ENCODE data around the gene GFPT2.

GFPT2 gene

GRCh38 chr5:180399401-180400215, 46.5 kb upstream of the GFPT2 start:
- Histone ChIP-seq H3K9me3 (no peaks in the 10 kb centered on the region), H3K4me1 (no peaks in the 10 kb centered on the region), H3K36me3 (no peaks in the 10 kb centered on the region), H3K4me3 (no peak overlapping the region), H3K27ac (no peak overlapping the region), H3K27me3 (no peaks in the 10 kb centered on the region)
- DNase-seq: peak in 1 of 2 donors; percentile 55
- TF ChIP-seq, protein P1, sequence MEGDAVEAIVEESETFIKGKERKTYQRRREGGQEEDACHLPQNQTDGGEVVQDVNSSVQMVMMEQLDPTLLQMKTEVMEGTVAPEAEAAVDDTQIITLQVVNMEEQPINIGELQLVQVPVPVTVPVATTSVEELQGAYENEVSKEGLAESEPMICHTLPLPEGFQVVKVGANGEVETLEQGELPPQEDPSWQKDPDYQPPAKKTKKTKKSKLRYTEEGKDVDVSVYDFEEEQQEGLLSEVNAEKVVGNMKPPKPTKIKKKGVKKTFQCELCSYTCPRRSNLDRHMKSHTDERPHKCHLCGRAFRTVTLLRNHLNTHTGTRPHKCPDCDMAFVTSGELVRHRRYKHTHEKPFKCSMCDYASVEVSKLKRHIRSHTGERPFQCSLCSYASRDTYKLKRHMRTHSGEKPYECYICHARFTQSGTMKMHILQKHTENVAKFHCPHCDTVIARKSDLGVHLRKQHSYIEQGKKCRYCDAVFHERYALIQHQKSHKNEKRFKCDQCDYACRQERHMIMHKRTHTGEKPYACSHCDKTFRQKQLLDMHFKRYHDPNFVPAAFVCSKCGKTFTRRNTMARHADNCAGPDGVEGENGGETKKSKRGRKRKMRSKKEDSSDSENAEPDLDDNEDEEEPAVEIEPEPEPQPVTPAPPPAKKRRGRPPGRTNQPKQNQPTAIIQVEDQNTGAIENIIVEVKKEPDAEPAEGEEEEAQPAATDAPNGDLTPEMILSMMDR (IDR thresholded peaks at IDR 0.05): no peak
- intact Hi-C loops (cut with DNase I; ENCODE audit: low total_unique reads): no loop called here

DNA sequence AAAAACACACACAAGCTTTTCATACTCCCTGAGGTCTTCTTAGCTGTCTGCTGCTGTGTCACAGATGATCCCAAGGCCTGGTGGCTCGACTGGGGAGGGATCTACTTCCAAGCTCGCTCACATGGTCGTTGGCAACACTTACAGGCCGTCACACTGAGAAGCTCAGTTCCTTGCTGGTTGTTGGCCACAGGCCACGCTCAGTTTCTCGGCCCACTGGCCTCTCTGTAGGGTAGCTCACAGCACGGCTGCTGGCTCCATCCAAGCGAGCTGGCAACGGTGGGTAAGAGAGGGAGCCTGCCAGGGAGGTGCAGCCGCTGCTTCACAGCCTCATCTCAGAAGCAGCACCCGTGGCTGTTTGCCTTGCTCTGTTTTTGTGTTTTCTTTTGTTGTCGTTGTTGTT, 43.8 kb upstream of the GFPT2 start:
- H3K4me1 ChIP-seq: no peaks in the 10 kb centered on the region
- H3K9me3 ChIP-seq: no peaks in the 10 kb centered on the region
- no peak overlapping the region for H3K27ac ChIP-seq
- DNase-seq: peak in 1 of 2 donors; percentile 45
- no peaks in the 10 kb centered on the region for H3K27me3 ChIP-seq
- TF ChIP-seq, protein P1 (IDR thresholded peaks at IDR 0.05): no peak
- H3K4me3 ChIP-seq: no peak overlapping the region
- intact Hi-C loops (cut with DNase I; ENCODE audit: low total_unique reads): no loop called here
- H3K36me3 ChIP-seq: no peaks in the 10 kb centered on the region

GRCh38 chr5:180395540-180396274, 42.6 kb upstream of the GFPT2 start:
- Histone ChIP-seq H3K4me3 (no peak overlapping the region), H3K27me3 (no peaks in the 10 kb centered on the region), H3K9me3 (no peaks in the 10 kb centered on the region), H3K36me3 (no peaks in the 10 kb centered on the region), H3K4me1 (no peaks in the 10 kb centered on the region), H3K27ac (no peak overlapping the region)
- intact Hi-C loops (cut with DNase I; ENCODE audit: low total_unique reads): no loop called here
- TF ChIP-seq, protein P1 (IDR thresholded peaks at IDR 0.05): no peak
- DNase-seq: peak in 1 of 2 donors; percentile 42

- Histone ChIP-seq H3K4me1 (no peaks in the 10 kb centered on the region), H3K36me3 (no peaks in the 10 kb centered on the region), H3K4me3 (no peak overlapping the region), H3K27me3 (no peaks in the 10 kb centered on the region), H3K9me3 (no peaks in the 10 kb centered on the region), H3K27ac (no peak overlapping the region)
- TF ChIP-seq, protein P1 (IDR thresholded peaks at IDR 0.05): no peak
- DNase-seq: peak in 1 of 2 donors; percentile 41
- intact Hi-C loops (cut with DNase I; ENCODE audit: low total_unique reads): no loop called here
These were observed 41.0 kb upstream of the GFPT2 start for GRCh38 chr5:180394031-180394636.

GRCh38 chr5:180391276-180391675, 38.1 kb upstream of the GFPT2 start:
- DNase-seq: peak in 1 of 2 donors; percentile 40

More at GRCh38 chr5:180391276-180391675, 38.1 kb upstream of the GFPT2 start:
- intact Hi-C loops (cut with DNase I; ENCODE audit: low total_unique reads): no loop called here
- Histone ChIP-seq H3K4me3 (no peak overlapping the region), H3K27ac (no peak overlapping the region), H3K36me3 (no peaks in the 10 kb centered on the region), H3K9me3 (no peaks in the 10 kb centered on the region), H3K4me1 (no peaks in the 10 kb centered on the region), H3K27me3 (no peaks in the 10 kb centered on the region)
- TF ChIP-seq, protein P1 (IDR thresholded peaks at IDR 0.05): no peak

Data from tibial artery (tissue), 4 donors.